ACC112 (cell line): ENCODE data around the gene ATP13A3.

ENCODE experiments used
- H2AFZ ChIP-seq: fragments of 200-600 bp; sonication (generic); one replicate; pipeline ENCODE4 v1.6.0; 2017; ENCODE audit warnings: antibody characterized with exemption, low read length; ENCODE audit not compliant: unreplicated experiment
- H3K27ac ChIP-seq: fragments of 200-600 bp; sonication (generic); 2 replicates; pipeline ENCODE4 v1.5.1; 2014; ENCODE audit warnings: low read depth, mild to moderate bottlenecking, antibody characterized with exemption, low read length, moderate library complexity
- H3K27me3 ChIP-seq: fragments of 200-600 bp; sonication (generic); 2 replicates; pipeline ENCODE4 v1.6.1; 2014; ENCODE audit warnings: mild to moderate bottlenecking, antibody characterized with exemption, low read length, moderate library complexity, mixed read lengths; ENCODE audit not compliant: insufficient read depth
- H3K36me3 ChIP-seq: fragments of 200-600 bp; sonication (generic); 2 replicates; pipeline ENCODE4 v1.6.1; 2016; ENCODE audit warnings: mild to moderate bottlenecking, antibody characterized with exemption, low read length, moderate library complexity, mixed read lengths; ENCODE audit not compliant: insufficient read depth
- H3K4me1 ChIP-seq: fragments of 200-600 bp; sonication (generic); one replicate; pipeline ENCODE4 v1.6.1; 2016; ENCODE audit warnings: low read length, mixed read lengths; ENCODE audit not compliant: insufficient read depth, unreplicated experiment, control insufficient read depth
- H3K4me3 ChIP-seq: fragments of 200-600 bp; sonication (generic); 2 replicates; pipeline ENCODE4 v1.5.1; 2014; ENCODE audit warnings: mild to moderate bottlenecking, low read depth, low read length
- H3K79me2 ChIP-seq: fragments of 200-600 bp; sonication (generic); one replicate; pipeline ENCODE4 v1.6.0; 2016; ENCODE audit warnings: low read length; ENCODE audit not compliant: control insufficient read depth, unreplicated experiment, insufficient read depth

ATP13A3 gene

GRCh38 chr3:194475978-194476377 lies 10.8 kb downstream of the ATP13A3 start:
- peaks cover 70% of the 10 kb centered on the region for H3K4me1 ChIP-seq
- H3K27me3 ChIP-seq = no peaks in the 10 kb centered on the region
- no peak overlapping the region for H3K4me3 ChIP-seq
- H3K27ac ChIP-seq = peak overlapping the region; percentile 45; the same call in 1 of the 2 replicates
- H3K36me3 ChIP-seq = peaks cover 15% of the 10 kb centered on the region
- no peak overlapping the region for H2AFZ ChIP-seq
- H3K79me2 ChIP-seq = peaks cover 95% of the 10 kb centered on the region

GRCh38 chr3:194475138-194475932 lies 11.5 kb downstream of the ATP13A3 start:
- no peak overlapping the region for H2AFZ ChIP-seq
- H3K36me3 ChIP-seq = peaks cover 15% of the 10 kb centered on the region
- H3K4me3 ChIP-seq = no peak overlapping the region
- H3K4me1 ChIP-seq = peaks cover 70% of the 10 kb centered on the region
- H3K27me3 ChIP-seq = no peaks in the 10 kb centered on the region
- H3K79me2 ChIP-seq = peaks cover 95% of the 10 kb centered on the region
- peak overlapping the region; percentile 45 for H3K27ac ChIP-seq

GRCh38 chr3:194474675-194475074 lies 12.1 kb downstream of the ATP13A3 start:
- Histone ChIP-seq H3K79me2 (peaks cover 95% of the 10 kb centered on the region), H3K4me3 (no peak overlapping the region), H3K27ac (peak overlapping the region; percentile 45), H3K4me1 (peaks cover 67% of the 10 kb centered on the region), H3K27me3 (no peaks in the 10 kb centered on the region), H2AFZ (no peak overlapping the region), H3K36me3 (peaks cover 15% of the 10 kb centered on the region)

- Histone ChIP-seq H3K27me3 (no peaks in the 10 kb centered on the region), H3K27ac (peak overlapping the region; percentile 45; the same call in 1 of the 2 replicates), H3K36me3 (0 out of 2 replicates have a peak, but pooled peaks cover 2% of the 10 kb centered on the region), H3K79me2 (peaks cover 98% of the 10 kb centered on the region), H3K4me3 (no peak overlapping the region), H2AFZ (no peak overlapping the region), H3K4me1 (peaks cover 65% of the 10 kb centered on the region)
Observed at GRCh38 chr3:194472290-194472920, 14.4 kb downstream of the ATP13A3 start.

GRCh38 chr3:194471863-194472262 lies 14.9 kb downstream of the ATP13A3 start:
- Histone ChIP-seq H3K36me3 (no peaks in the 10 kb centered on the region), H3K4me1 (peaks cover 65% of the 10 kb centered on the region), H3K4me3 (no peak overlapping the region), H3K27me3 (no peaks in the 10 kb centered on the region), H3K79me2 (peaks cover 98% of the 10 kb centered on the region), H2AFZ (no peak overlapping the region), H3K27ac (no peak overlapping the region)

GRCh38 chr3:194470615-194471014 lies 16.2 kb downstream of the ATP13A3 start:
- H3K4me3 ChIP-seq = no peak overlapping the region
- peak overlapping the region; percentile 18; the same call in 1 of the 2 replicates for H3K27ac ChIP-seq
- H3K4me1 ChIP-seq = peaks cover 53% of the 10 kb centered on the region
- no peaks in the 10 kb centered on the region for H3K36me3 ChIP-seq
- peaks cover 98% of the 10 kb centered on the region for H3K79me2 ChIP-seq
- H2AFZ ChIP-seq = no peak overlapping the region
- no peaks in the 10 kb centered on the region for H3K27me3 ChIP-seq

- no peak overlapping the region for H3K4me3 ChIP-seq
- H3K27ac ChIP-seq = peak overlapping the region; percentile 9; the same call in 1 of the 2 replicates
- peaks cover 47% of the 10 kb centered on the region for H3K4me1 ChIP-seq
- no peaks in the 10 kb centered on the region for H3K27me3 ChIP-seq
- H3K79me2 ChIP-seq = peaks cover 98% of the 10 kb centered on the region
- no peaks in the 10 kb centered on the region for H3K36me3 ChIP-seq
- no peak overlapping the region for H2AFZ ChIP-seq
Observed at GRCh38 chr3:194469977-194470376, 16.8 kb downstream of the ATP13A3 start.

- Histone ChIP-seq H3K27me3 (no peaks in the 10 kb centered on the region), H3K27ac (no peak overlapping the region), H3K4me1 (peaks cover 35% of the 10 kb centered on the region)
Observed at GRCh38 chr3:194468086-194468485, 18.7 kb downstream of the ATP13A3 start.

GRCh38 chr3:194466761-194467356 lies 19.9 kb downstream of the ATP13A3 start:
- Histone ChIP-seq H3K79me2 (peaks cover 97% of the 10 kb centered on the region), H2AFZ (no peak overlapping the region), H3K27me3 (no peaks in the 10 kb centered on the region), H3K27ac (peak overlapping the region; percentile 29), H3K36me3 (0 out of 2 replicates have a peak, but pooled peaks cover 8% of the 10 kb centered on the region), H3K4me1 (peaks cover 32% of the 10 kb centered on the region), H3K4me3 (no peak overlapping the region)

More at GRCh38 chr3:194468086-194468485, 18.7 kb downstream of the ATP13A3 start:
- Histone ChIP-seq H2AFZ (no peak overlapping the region), H3K79me2 (peaks cover 97% of the 10 kb centered on the region), H3K4me3 (no peak overlapping the region), H3K36me3 (0 out of 2 replicates have a peak, but pooled peaks cover 5% of the 10 kb centered on the region)

- H2AFZ ChIP-seq = no peak overlapping the region
- no peaks in the 10 kb centered on the region for H3K27me3 ChIP-seq
- H3K79me2 ChIP-seq = peaks cover 97% of the 10 kb centered on the region
- no peak overlapping the region for H3K4me3 ChIP-seq
- H3K36me3 ChIP-seq = 0 out of 2 replicates have a peak, but pooled peaks cover 8% of the 10 kb centered on the region
- H3K27ac ChIP-seq = no peak overlapping the region
- H3K4me1 ChIP-seq = peaks cover 29% of the 10 kb centered on the region
Observed at GRCh38 chr3:194465920-194466570, 20.8 kb downstream of the ATP13A3 start.
